Glomerular endothelial cell (primary cell): ENCODE data around the gene CIRBP. TPM values are rescaled to one million over a fixed set of nuclear protein-coding genes. Genes with fewer than 3 reads are reported as not detected.
"Not testable (repeated sequence)": the region's sequence is repeated elsewhere in the genome, so short reads cannot be mapped to it uniquely, and the experiment has no call there.

Experiments
- DNase-seq: peaks from one replicate; pipeline ENCODE4 v3.0.0-alpha.2; 2011; ENCODE audit warnings: low read depth, low spot score; ENCODE audit errors: extremely low read depth
- total RNA-seq: library from RNA; depleted of rRNA; stranded (reverse); fragments of >200 nt; gene quantifications from 2 replicates; pipeline ENCODE4 v1.2.3, GENCODE V29; 2015

CIRBP gene
- total RNA-seq, 1 donor from 2014 or later = 231 TPM

GRCh38 chr19:1305354-1305753 is 36.2 kb downstream of the CIRBP start:
- not testable (repeated sequence) for DNase-seq

GRCh38 chr19:1307320-1307719 is 38.2 kb downstream of the CIRBP start:
- DNase-seq = no peak

GRCh38 chr19:1307755-1308303 is 38.7 kb downstream of the CIRBP start:
- DNase-seq = no peak

GRCh38 chr19:1308718-1309117 is 39.6 kb downstream of the CIRBP start:
- DNase-seq = no peak

GRCh38 chr19:1309977-1310852 is 41.1 kb downstream of the CIRBP start:
- no peak for DNase-seq

GRCh38 chr19:1310853-1311180 is 41.7 kb downstream of the CIRBP start:
- DNase-seq = no peak

GRCh38 chr19:1311543-1312091 is 42.5 kb downstream of the CIRBP start:
- no peak for DNase-seq

GRCh38 chr19:1312767-1313694 is 43.9 kb downstream of the CIRBP start:
- no peak for DNase-seq

- DNase-seq = no peak
Measured at GRCh38 chr19:1313695-1314613, 44.8 kb downstream of the CIRBP start.

- DNase-seq = no peak
Measured at GRCh38 chr19:1315470-1316166, 46.5 kb downstream of the CIRBP start.

- DNase-seq = no peak
Measured at GRCh38 chr19:1316466-1316865, 47.3 kb downstream of the CIRBP start.

- DNase-seq = no peak
Measured at GRCh38 chr19:1317274-1318003, 48.3 kb downstream of the CIRBP start.

- DNase-seq = no peak
Measured at GRCh38 chr19:1318678-1319471, 49.7 kb downstream of the CIRBP start.

GRCh38 chr19:1320282-1320650 is 51.1 kb downstream of the CIRBP start:
- not testable (repeated sequence) for DNase-seq

GRCh38 chr19:1321539-1321938 is 52.4 kb downstream of the CIRBP start:
- no peak for DNase-seq

- DNase-seq = no peak
Measured at GRCh38 chr19:1322198-1322981, 53.3 kb downstream of the CIRBP start.

GRCh38 chr19:1324249-1324805 is 55.2 kb downstream of the CIRBP start:
- DNase-seq = no peak
